Transverse colon (tissue), 4 donors: ENCODE data around the gene GLO1.

ENCODE experiments used
- POLR2AphosphoS5 ChIP-seq, 3 donors: sonication (generic); formaldehyde crosslinking; IDR thresholded peaks; one replicate each; pipeline ENCODE4 v1.6.1; 2016; ENCODE audit warnings: antibody characterized with exemption in 3 of 3
- TF ChIP-seq, protein P1 (sequence below), 5 experiments: fragments of 200-600 bp in 3 of 5; fragments of 450-650 bp in 2 of 5; sonication (generic) in 3 of 5; IDR thresholded peaks; 1 replicate in 2 of 5; 2 replicates in 3 of 5; pipeline ENCODE4 v1.5.1; 2016 to 2017; ENCODE audit warnings: antibody characterized with exemption in 5 of 5, inconsistent platforms in 3 of 5, mild to moderate bottlenecking in 2 of 5, moderate library complexity in 1 of 5

DNA sequence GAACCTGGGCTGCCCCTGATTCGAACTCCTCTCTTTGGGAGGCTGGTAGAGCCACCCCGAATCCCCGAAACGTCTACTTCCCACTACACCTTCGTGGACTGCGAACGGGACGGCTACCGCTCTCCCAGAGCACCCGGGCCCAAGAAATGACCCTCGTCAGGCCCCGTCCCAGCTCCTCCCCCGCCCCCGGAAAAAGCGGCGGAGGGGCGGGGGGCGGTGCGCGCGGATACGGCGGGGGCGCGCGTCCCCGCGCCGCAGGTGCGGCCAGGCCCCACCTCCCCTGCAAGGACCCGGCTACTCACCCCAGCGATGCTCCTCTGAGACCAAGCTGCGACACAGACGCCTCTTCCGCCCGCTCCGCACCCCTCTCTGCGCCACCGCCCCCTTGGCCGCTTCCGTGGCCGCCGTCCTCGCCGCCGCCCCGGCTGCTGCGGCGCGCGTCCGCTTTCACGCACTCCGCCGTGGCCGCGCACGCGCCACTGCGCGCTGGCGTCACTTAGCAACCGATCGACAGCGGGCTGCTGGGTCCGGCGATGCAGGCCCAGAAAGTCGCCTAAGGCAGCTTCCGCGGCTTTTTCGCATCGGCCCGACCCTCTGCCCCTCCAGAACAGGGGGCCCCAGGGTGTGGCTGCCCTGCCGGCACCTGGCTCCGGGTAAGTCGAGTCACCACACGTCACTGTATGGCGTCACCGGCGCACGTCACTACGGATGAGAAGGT is 63.3 kb downstream of the GLO1 start, which contains the start of gene BTBD9:
- TF ChIP-seq, protein P1, sequence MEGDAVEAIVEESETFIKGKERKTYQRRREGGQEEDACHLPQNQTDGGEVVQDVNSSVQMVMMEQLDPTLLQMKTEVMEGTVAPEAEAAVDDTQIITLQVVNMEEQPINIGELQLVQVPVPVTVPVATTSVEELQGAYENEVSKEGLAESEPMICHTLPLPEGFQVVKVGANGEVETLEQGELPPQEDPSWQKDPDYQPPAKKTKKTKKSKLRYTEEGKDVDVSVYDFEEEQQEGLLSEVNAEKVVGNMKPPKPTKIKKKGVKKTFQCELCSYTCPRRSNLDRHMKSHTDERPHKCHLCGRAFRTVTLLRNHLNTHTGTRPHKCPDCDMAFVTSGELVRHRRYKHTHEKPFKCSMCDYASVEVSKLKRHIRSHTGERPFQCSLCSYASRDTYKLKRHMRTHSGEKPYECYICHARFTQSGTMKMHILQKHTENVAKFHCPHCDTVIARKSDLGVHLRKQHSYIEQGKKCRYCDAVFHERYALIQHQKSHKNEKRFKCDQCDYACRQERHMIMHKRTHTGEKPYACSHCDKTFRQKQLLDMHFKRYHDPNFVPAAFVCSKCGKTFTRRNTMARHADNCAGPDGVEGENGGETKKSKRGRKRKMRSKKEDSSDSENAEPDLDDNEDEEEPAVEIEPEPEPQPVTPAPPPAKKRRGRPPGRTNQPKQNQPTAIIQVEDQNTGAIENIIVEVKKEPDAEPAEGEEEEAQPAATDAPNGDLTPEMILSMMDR (IDR thresholded peaks at IDR 0.05), result peak in 1 of 5 experiments; percentile 5
- peak; percentile 48 to 61 (median 55) for TF ChIP-seq POLR2AphosphoS5 (IDR thresholded peaks at IDR 0.05)
